Neural progenitor cell (in vitro differentiated cells): Measurements from ENCODE around the gene GSTM4. TPM values are rescaled to one million over a fixed set of nuclear protein-coding genes. Genes with fewer than 3 reads are reported as not detected.
"Not testable (repeated sequence)": the region's sequence is repeated elsewhere in the genome, so short reads cannot be mapped to it uniquely, and the experiment has no call there.

Experiments
- DNase-seq: peaks from one replicate; pipeline ENCODE4 v3.0.0-alpha.2; 2016; ENCODE audit warnings: low spot score
- H2AFZ ChIP-seq: fragments of 200-600 bp; sonication (generic); replicated peaks from 2 replicates; pipeline ENCODE4 v1.6.1; 2016; ENCODE audit warnings: antibody characterized with exemption
- H3F3A ChIP-seq: fragments of 200-600 bp; sonication (generic); 2 replicates; pipeline ENCODE4 v1.6.1; 2016; ENCODE audit warnings: antibody characterized with exemption, low read depth
- H3K27ac ChIP-seq: fragments of 200-600 bp; sonication (generic); 2 replicates; pipeline ENCODE4 v1.5.1; 2016; ENCODE audit warnings: mild to moderate bottlenecking
- H3K27me3 ChIP-seq: fragments of 200-600 bp; sonication (generic); 2 replicates; pipeline ENCODE4 v1.6.1; 2016; ENCODE audit warnings: mild to moderate bottlenecking, moderate library complexity
- H3K36me3 ChIP-seq: fragments of 200-600 bp; sonication (generic); 2 replicates; pipeline ENCODE4 v1.5.1; 2016
- H3K4me1 ChIP-seq: fragments of 200-600 bp; sonication (generic); 2 replicates; pipeline ENCODE4 v1.6.1; 2016; ENCODE audit warnings: mixed run types
- H3K4me2 ChIP-seq: fragments of 200-600 bp; sonication (generic); 2 replicates; pipeline ENCODE4 v1.6.1; 2016
- H3K4me3 ChIP-seq: fragments of 200-600 bp; sonication (generic); 2 replicates; pipeline ENCODE4 v1.5.1; 2016
- H3K79me2 ChIP-seq: fragments of 200-600 bp; sonication (generic); 2 replicates; pipeline ENCODE4 v1.6.1; 2016; ENCODE audit warnings: low read depth
- H3K9ac ChIP-seq: fragments of 200-600 bp; sonication (generic); 2 replicates; pipeline ENCODE4 v1.6.1; 2016
- H3K9me3 ChIP-seq: fragments of 200-600 bp; sonication (generic); 2 replicates; pipeline ENCODE4 v1.5.1; 2016; ENCODE audit warnings: low read depth
- H4K20me1 ChIP-seq: fragments of 200-600 bp; sonication (generic); 2 replicates; pipeline ENCODE4 v1.6.1; 2016; ENCODE audit warnings: low read depth
- H3K27ac Mint-ChIP-seq: 3 replicates; pipeline ENCODE4 v1.8.0; 2021; ENCODE audit warnings: mixed read lengths
- H3K27me3 Mint-ChIP-seq: 2 replicates; pipeline ENCODE4 v1.8.0; 2022; ENCODE audit warnings: low read depth, mild to moderate bottlenecking, inconsistent platforms, moderate library complexity, mixed read lengths; ENCODE audit not compliant: insufficient read depth
- H3K36me3 Mint-ChIP-seq: 3 replicates; pipeline ENCODE4 v1.8.0; 2021; ENCODE audit warnings: mixed read lengths
- H3K4me1 Mint-ChIP-seq: 3 replicates; pipeline ENCODE4 v1.8.0; 2021; ENCODE audit warnings: mixed read lengths
- H3K4me3 Mint-ChIP-seq: 3 replicates; pipeline ENCODE4 v1.8.0; 2021; ENCODE audit warnings: mild to moderate bottlenecking, moderate library complexity, mixed read lengths
- H3K9me3 Mint-ChIP-seq: 3 replicates; pipeline ENCODE4 v1.8.0; 2020; ENCODE audit warnings: mixed read lengths
- EZH2 ChIP-seq: fragments of 200-600 bp; sonication (generic); IDR thresholded peaks from 2 replicates; pipeline ENCODE4 v1.6.1; 2017; ENCODE audit warnings: antibody characterized with exemption, mild to moderate bottlenecking, moderate library complexity
- EZH2phosphoT487 ChIP-seq: fragments of 200-600 bp; sonication (generic); IDR thresholded peaks from 2 replicates; pipeline ENCODE4 v1.6.1; 2017; ENCODE audit warnings: antibody characterized with exemption
- total RNA-seq: library from RNA; depleted of rRNA; stranded (reverse); fragments of >200 nt; gene quantifications from 2 replicates; pipeline ENCODE4 v1.2.3, GENCODE V29; 2015; ENCODE audit warnings: low replicate concordance
- TF ChIP-seq, protein P1 (sequence below): fragments of 200-600 bp; sonication (generic); IDR thresholded peaks from 2 replicates; pipeline ENCODE4 v1.5.1; 2017; ENCODE audit warnings: antibody characterized with exemption, mild to moderate bottlenecking

The GSTM4 gene
- total RNA-seq, 1 donor from 2014 or later: 4.3 TPM

- H3F3A ChIP-seq, H3K27ac Mint-ChIP-seq, H3K27me3 Mint-ChIP-seq, H3K79me2 ChIP-seq, H3K4me3 ChIP-seq, H3K27ac ChIP-seq, H3K27me3 ChIP-seq, H3K4me1 Mint-ChIP-seq, H3K4me2 ChIP-seq, H3K4me1 ChIP-seq, H2AFZ ChIP-seq, H3K36me3 Mint-ChIP-seq, H3K9ac ChIP-seq, H3K4me3 Mint-ChIP-seq, H3K9me3 Mint-ChIP-seq, H3K36me3 ChIP-seq, H3K9me3 ChIP-seq, H4K20me1 ChIP-seq, DNase-seq: not testable (repeated sequence)
Observed at GRCh38 chr1:109685890-109686289, 30.0 kb downstream of the GSTM4 start.

DNA sequence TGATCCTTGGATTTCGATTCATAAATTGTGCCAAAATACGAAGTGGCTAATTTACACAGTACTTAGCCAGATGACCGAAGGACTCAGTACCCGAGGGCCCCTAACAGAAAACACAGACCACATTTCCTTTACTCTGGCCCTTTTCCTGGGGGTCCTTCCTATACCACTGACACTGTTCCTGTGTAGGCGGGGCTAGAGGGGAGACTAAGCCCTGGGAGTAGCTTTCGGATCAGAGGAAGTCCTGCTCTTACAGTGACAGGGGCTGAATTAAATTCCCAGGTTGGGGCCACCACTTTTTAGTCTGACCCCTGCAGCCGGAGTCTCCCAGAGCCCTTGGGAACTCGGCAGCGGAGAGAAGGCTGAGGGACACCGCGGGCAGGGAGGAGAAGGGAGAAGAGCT is 31.2 kb downstream of the GSTM4 start:
- H3K27ac Mint-ChIP-seq: peak overlapping the region; percentile 79
- not testable (repeated sequence) for H2AFZ ChIP-seq, DNase-seq, H3K4me2 ChIP-seq, H3K4me1 Mint-ChIP-seq, H3K9me3 ChIP-seq, H3K9me3 Mint-ChIP-seq, H3K36me3 Mint-ChIP-seq, H3K79me2 ChIP-seq, H3K36me3 ChIP-seq, H3F3A ChIP-seq, H3K27me3 ChIP-seq, H3K4me1 ChIP-seq, H3K27ac ChIP-seq, H3K27me3 Mint-ChIP-seq, H4K20me1 ChIP-seq, H3K9ac ChIP-seq
- H3K4me3 Mint-ChIP-seq: peak overlapping the region; percentile 64
- H3K4me3 ChIP-seq: peak overlapping the region; percentile 30

DNA sequence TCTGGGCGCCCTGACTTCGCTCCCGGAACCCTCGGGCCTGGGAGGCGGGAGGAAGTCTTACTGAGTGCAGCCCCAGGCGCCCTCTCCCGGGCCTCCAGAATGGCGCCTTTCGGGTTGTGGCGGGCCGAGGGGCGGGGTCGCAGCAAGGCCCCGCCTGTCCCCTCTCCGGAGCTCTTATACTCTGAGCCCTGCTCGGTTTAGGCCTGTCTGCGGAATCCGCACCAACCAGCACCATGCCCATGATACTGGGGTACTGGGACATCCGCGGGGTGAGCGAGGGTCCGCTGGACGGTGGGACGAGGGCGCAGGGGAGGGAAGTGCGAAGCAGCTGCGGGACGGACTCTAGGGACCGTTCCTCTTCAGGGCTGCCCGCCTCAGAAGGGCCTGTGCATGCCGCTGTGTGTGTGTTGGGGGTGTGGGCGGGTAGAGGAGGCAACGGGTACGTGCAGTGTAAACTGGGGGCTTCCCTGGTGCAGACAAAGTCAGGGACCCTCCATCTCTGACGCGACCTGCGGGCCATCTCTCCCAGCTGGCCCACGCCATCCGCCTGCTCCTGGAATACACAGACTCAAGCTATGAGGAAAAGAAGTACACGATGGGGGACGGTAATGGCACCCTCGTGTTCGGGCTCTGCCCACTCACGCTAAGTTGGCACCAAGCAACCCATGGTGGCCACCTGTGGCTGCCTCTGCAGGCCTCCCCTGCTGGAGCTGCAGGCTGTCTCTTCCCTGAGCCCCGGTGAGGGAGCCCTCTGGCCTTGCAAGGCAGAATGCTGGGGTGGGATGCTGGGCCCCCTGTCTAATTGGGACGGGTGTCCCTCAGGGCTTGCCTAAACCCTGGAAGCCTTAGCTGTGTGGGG is 32.0 kb downstream of the GSTM4 start, which contains the start of gene GSTM1:
TSS of gene GSTM1 (plus strand) at position 177 of the 859 bp plus-strand sequence. CDS start at position 234, 57 bp downstream.
- Histone ChIP-seq H3K4me3 (peak within 1 kb of the TSS; percentile 30), H3K9ac (no peak within 1 kb of the TSS), H3K4me2 (peak within 1 kb of the TSS; percentile 37), H3F3A (no peaks in the 10 kb centered on the region), H3K9me3 (no peaks in the 10 kb centered on the region), H3K4me1 (no peaks in the 10 kb centered on the region), H4K20me1 (no peaks in the 10 kb centered on the region), H3K27me3 (no peaks in the 10 kb centered on the region), H3K36me3 (no peaks in the 10 kb centered on the region), H2AFZ (no peak within 1 kb of the TSS), H3K27ac (no peak within 1 kb of the TSS), H3K79me2 (no peaks in the 10 kb centered on the region)
- Mint-ChIP-seq H3K9me3 (peaks cover 3% of the 10 kb centered on the region), H3K27ac (peak within 1 kb of the TSS; percentile 79), H3K27me3 (peaks cover 4% of the 10 kb centered on the region), H3K4me1 (no peaks in the 10 kb centered on the region), H3K4me3 (peak within 1 kb of the TSS; percentile 67), H3K36me3 (no peaks in the 10 kb centered on the region)
- no peak for TF ChIP-seq EZH2
- TF ChIP-seq, protein P1, sequence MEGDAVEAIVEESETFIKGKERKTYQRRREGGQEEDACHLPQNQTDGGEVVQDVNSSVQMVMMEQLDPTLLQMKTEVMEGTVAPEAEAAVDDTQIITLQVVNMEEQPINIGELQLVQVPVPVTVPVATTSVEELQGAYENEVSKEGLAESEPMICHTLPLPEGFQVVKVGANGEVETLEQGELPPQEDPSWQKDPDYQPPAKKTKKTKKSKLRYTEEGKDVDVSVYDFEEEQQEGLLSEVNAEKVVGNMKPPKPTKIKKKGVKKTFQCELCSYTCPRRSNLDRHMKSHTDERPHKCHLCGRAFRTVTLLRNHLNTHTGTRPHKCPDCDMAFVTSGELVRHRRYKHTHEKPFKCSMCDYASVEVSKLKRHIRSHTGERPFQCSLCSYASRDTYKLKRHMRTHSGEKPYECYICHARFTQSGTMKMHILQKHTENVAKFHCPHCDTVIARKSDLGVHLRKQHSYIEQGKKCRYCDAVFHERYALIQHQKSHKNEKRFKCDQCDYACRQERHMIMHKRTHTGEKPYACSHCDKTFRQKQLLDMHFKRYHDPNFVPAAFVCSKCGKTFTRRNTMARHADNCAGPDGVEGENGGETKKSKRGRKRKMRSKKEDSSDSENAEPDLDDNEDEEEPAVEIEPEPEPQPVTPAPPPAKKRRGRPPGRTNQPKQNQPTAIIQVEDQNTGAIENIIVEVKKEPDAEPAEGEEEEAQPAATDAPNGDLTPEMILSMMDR: peak; percentile 24
- DNase-seq: peak; percentile 78

DNA sequence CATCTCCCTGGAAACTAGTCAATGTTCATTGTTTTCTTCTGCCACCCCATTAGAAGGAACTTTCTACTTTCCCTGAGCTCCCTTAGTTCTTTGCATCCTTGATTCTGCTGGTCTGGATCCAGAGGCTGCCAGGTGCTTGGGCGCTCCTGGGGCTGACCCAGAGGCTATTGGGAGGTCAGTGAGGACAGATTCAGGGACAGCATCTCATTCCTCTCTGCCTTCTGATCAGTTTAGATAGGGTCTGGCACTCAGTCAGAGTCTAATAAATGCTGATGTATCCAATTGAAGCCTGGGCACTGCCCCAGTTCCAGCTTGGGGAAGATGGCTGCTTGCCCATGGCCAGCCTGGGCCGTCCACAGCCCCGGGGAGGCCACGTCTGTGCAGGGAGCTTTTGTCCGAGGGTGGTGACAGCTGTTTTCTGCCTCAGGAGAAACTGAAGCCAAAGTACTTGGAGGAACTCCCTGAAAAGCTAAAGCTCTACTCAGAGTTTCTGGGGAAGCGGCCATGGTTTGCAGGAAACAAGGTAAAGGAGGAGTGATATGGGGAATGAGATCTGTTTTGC is 34.0 kb downstream of the GSTM4 start:
- Histone ChIP-seq H3K27me3 (no peaks in the 10 kb centered on the region), H3K79me2 (no peaks in the 10 kb centered on the region), H3K4me1 (no peaks in the 10 kb centered on the region), H3K4me3 (no peak overlapping the region), H3K4me2 (no peak overlapping the region), H4K20me1 (no peaks in the 10 kb centered on the region), H3F3A (no peaks in the 10 kb centered on the region), H3K9ac (no peak overlapping the region), H2AFZ (no peak overlapping the region), H3K36me3 (no peaks in the 10 kb centered on the region), H3K9me3 (no peaks in the 10 kb centered on the region), H3K27ac (no peak overlapping the region)
- peaks cover 4% of the 10 kb centered on the region for H3K27me3 Mint-ChIP-seq
- no peaks in the 10 kb centered on the region for H3K4me1 Mint-ChIP-seq
- H3K4me3 Mint-ChIP-seq: no peak overlapping the region
- no peaks in the 10 kb centered on the region for H3K36me3 Mint-ChIP-seq
- H3K27ac Mint-ChIP-seq: no peak overlapping the region
- TF ChIP-seq EZH2phosphoT487 (no peak), EZH2 (no peak)
- TF ChIP-seq, protein P1: no peak
- H3K9me3 Mint-ChIP-seq: peaks cover under 1% of the 10 kb centered on the region
- DNase-seq: no peak
